MM.1S (cell line): Measurements from ENCODE around the gene SULT2A1.

ENCODE experiments used
- CTCF ChIP-seq: fragments of 300-600 bp; sonication (generic); IDR thresholded peaks from 2 replicates; pipeline ENCODE4 v1.5.1; 2016; ENCODE audit warnings: antibody characterized with exemption, low read length, mixed read lengths
- EZH2phosphoT487 ChIP-seq: fragments of 300-600 bp; sonication (generic); IDR thresholded peaks from 2 replicates; pipeline ENCODE4 v1.6.1; 2018; ENCODE audit warnings: antibody characterized with exemption, low read length

- TF ChIP-seq CTCF (no peak), EZH2phosphoT487 (no peak)
Observed at GRCh38 chr19:47899335-47899734, 13.2 kb upstream of the SULT2A1 start.
